ENCODE results near the gene CMIP. TPM values are rescaled to one million over a fixed set of nuclear protein-coding genes. Genes with fewer than 3 reads are reported as not detected.
A peak's percentile ranks its signal among the peaks of the same experiment; 100 is the strongest.

Gene CMIP
- total RNA-seq, 1 experiment from 2014 or later: 63.7 TPM

DNA sequence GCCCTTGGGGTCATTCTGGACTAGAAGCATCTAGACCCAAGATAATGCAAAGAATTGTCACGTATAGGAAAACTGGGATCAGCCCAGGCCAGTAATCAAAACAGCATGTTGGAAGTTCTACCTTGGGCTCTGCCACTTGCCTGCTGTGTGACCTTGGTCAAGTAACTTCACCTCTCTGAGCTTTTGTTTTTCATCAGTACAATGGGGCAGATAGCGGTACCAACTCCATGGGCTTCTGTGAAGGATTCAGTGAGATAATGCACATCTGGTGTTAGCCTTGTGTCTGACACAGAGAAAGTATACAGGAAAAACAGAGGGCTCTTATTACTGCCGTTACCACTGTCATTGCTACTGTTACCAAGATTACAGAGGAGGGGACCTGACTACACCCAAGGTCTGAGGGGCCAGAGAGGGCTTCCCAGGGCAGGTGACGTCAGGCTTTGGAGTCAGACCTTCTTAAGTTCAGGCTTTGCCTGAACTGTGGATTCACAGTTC, 24.6 kb downstream of the CMIP start:
- ATAC-seq (no peak), DNase-seq (ENCODE audit: low spot score) (no peak)
- Mint-ChIP-seq H3K9me3 (no peaks in the 10 kb centered on the region), H3K27ac (peak overlapping the region; percentile 75; the same call in 1 of the 2 replicates), H3K36me3 (peaks cover 18% of the 10 kb centered on the region; the same call in 1 of the 2 replicates), H3K27me3 (ENCODE audit: low read depth) (no peaks in the 10 kb centered on the region), H3K4me1 (peaks cover 48% of the 10 kb centered on the region), H3K4me3 (no peak overlapping the region)
- ChIA-PET POLR2A (interaction anchor here (0.5 kb wide), 1 partner anchor 155 kb away, joined by 3 read pairs; no protein-coding TSS in a partner anchor), CTCF (interaction anchor here (1.0 to 1.6 kb wide), 2 partner anchors 13 to 19 kb away, joined by 3 to 4 read pairs; no protein-coding TSS in a partner anchor)
- TF ChIP-seq ZNF219 (CRISPR knock-in tag; IDR thresholded peaks at IDR 0.05; ENCODE audit: borderline replicate concordance) (no peak), RORB (CRISPR knock-in tag; IDR thresholded peaks at IDR 0.05) (no peak), FOXJ3 (CRISPR knock-in tag; IDR thresholded peaks at IDR 0.05; ENCODE audit: borderline replicate concordance) (no peak), ZNF138 (CRISPR knock-in tag; conservative IDR thresholded peaks at IDR 0.05) (no peak), FOXK1 (CRISPR knock-in tag; IDR thresholded peaks at IDR 0.05) (no peak), NR1H2 (CRISPR knock-in tag; IDR thresholded peaks at IDR 0.05) (no peak)
- TF ChIP-seq, protein P1, sequence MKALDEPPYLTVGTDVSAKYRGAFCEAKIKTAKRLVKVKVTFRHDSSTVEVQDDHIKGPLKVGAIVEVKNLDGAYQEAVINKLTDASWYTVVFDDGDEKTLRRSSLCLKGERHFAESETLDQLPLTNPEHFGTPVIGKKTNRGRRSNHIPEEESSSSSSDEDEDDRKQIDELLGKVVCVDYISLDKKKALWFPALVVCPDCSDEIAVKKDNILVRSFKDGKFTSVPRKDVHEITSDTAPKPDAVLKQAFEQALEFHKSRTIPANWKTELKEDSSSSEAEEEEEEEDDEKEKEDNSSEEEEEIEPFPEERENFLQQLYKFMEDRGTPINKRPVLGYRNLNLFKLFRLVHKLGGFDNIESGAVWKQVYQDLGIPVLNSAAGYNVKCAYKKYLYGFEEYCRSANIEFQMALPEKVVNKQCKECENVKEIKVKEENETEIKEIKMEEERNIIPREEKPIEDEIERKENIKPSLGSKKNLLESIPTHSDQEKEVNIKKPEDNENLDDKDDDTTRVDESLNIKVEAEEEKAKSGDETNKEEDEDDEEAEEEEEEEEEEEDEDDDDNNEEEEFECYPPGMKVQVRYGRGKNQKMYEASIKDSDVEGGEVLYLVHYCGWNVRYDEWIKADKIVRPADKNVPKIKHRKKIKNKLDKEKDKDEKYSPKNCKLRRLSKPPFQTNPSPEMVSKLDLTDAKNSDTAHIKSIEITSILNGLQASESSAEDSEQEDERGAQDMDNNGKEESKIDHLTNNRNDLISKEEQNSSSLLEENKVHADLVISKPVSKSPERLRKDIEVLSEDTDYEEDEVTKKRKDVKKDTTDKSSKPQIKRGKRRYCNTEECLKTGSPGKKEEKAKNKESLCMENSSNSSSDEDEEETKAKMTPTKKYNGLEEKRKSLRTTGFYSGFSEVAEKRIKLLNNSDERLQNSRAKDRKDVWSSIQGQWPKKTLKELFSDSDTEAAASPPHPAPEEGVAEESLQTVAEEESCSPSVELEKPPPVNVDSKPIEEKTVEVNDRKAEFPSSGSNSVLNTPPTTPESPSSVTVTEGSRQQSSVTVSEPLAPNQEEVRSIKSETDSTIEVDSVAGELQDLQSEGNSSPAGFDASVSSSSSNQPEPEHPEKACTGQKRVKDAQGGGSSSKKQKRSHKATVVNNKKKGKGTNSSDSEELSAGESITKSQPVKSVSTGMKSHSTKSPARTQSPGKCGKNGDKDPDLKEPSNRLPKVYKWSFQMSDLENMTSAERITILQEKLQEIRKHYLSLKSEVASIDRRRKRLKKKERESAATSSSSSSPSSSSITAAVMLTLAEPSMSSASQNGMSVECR (CRISPR knock-in tag; IDR thresholded peaks at IDR 0.05; ENCODE audit: borderline replicate concordance): no peak
- TF ChIP-seq, protein P2, sequence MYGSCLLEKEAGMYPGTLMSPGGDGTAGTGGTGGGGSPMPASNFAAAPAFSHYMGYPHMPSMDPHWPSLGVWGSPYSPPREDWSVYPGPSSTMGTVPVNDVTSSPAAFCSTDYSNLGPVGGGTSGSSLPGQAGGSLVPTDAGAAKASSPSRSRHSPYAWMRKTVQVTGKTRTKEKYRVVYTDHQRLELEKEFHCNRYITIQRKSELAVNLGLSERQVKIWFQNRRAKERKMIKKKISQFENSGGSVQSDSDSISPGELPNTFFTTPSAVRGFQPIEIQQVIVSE (CRISPR knock-in tag; IDR thresholded peaks at IDR 0.05; ENCODE audit: borderline replicate concordance): no peak

DNA sequence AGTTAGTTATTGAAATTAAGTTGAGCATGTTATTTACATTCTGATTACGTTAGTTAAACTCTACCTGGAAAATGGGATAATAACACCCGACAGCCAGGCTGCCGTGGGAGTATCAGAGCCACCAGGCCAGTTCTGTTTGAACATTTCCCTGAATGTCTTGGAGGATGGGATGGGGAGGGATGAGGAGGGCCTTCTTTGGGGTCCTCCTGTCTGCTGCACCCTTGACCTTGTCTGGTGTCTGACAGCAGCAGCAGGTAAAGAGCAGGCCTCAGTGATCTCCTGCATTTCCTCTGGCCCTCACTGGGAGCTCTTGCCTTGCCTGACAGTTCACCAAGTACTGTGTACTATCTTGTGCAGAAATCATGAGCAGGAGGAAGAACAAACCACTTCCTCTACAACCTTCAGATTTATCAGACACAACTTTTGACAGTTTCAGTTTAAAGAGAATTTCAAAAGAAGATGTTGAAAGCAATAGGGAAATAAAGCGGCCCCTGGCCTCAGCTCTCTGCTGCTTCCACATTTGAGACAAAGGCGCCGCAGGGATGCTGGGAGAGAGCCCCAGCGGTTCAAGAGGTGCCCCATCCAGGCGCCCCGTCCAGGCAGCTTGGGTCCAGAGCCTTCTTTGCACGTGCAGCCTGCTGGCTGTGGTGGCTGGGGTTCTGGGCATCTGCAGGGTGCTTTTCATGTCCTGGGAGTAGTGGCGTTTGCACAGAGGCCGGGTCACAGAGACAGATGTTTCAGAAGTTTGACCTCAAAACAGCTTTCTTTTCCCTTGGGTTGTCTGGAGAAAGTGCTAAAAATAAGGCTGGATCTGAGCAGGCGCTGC, 25.3 kb downstream of the CMIP start:
- H3K27me3 Mint-ChIP-seq (ENCODE audit: low read depth): no peaks in the 10 kb centered on the region
- TF ChIP-seq, protein P3, sequence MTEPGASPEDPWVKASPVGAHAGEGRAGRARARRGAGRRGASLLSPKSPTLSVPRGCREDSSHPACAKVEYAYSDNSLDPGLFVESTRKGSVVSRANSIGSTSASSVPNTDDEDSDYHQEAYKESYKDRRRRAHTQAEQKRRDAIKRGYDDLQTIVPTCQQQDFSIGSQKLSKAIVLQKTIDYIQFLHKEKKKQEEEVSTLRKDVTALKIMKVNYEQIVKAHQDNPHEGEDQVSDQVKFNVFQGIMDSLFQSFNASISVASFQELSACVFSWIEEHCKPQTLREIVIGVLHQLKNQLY (CRISPR knock-in tag; IDR thresholded peaks at IDR 0.05): no peak
- TF ChIP-seq, protein P4, sequence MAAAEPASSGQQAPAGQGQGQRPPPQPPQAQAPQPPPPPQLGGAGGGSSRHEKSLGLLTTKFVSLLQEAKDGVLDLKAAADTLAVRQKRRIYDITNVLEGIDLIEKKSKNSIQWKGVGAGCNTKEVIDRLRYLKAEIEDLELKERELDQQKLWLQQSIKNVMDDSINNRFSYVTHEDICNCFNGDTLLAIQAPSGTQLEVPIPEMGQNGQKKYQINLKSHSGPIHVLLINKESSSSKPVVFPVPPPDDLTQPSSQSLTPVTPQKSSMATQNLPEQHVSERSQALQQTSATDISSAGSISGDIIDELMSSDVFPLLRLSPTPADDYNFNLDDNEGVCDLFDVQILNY (CRISPR knock-in tag; IDR thresholded peaks at IDR 0.05): no peak
- TF ChIP-seq, protein P5, sequence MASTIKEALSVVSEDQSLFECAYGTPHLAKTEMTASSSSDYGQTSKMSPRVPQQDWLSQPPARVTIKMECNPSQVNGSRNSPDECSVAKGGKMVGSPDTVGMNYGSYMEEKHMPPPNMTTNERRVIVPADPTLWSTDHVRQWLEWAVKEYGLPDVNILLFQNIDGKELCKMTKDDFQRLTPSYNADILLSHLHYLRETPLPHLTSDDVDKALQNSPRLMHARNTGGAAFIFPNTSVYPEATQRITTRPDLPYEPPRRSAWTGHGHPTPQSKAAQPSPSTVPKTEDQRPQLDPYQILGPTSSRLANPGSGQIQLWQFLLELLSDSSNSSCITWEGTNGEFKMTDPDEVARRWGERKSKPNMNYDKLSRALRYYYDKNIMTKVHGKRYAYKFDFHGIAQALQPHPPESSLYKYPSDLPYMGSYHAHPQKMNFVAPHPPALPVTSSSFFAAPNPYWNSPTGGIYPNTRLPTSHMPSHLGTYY (CRISPR knock-in tag; IDR thresholded peaks at IDR 0.05): no peak
- TF ChIP-seq, protein P6, sequence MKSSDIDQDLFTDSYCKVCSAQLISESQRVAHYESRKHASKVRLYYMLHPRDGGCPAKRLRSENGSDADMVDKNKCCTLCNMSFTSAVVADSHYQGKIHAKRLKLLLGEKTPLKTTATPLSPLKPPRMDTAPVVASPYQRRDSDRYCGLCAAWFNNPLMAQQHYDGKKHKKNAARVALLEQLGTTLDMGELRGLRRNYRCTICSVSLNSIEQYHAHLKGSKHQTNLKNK (CRISPR knock-in tag; IDR thresholded peaks at IDR 0.05): no peak
- H3K27ac Mint-ChIP-seq: peak overlapping the region; percentile 75; the same call in 1 of the 2 replicates
- peaks cover 43% of the 10 kb centered on the region for H3K4me1 Mint-ChIP-seq
- ATAC-seq (no peak), DNase-seq (ENCODE audit: low spot score) (no peak)
- H3K9me3 Mint-ChIP-seq: no peaks in the 10 kb centered on the region
- ChIA-PET POLR2A (interaction anchor here (0.5 to 1.3 kb wide), 2 partner anchors 54 to 154 kb away, joined by 3 read pairs; no protein-coding TSS in a partner anchor), CTCF (interaction anchor here (0.6 to 1.0 kb wide), 2 partner anchors 12 to 1068 kb away, joined by 3 read pairs; no protein-coding TSS in a partner anchor)
- peaks cover 13% of the 10 kb centered on the region; the same call in 1 of the 2 replicates for H3K36me3 Mint-ChIP-seq
- H3K4me3 Mint-ChIP-seq: no peak overlapping the region

Data from WTC11 (cell line).